Left forelimb (tissue), 1 donor: Measurements from ENCODE around the gene SLC16A2.
A peak's percentile ranks its signal among the peaks of the same experiment; 100 is the strongest.
"Not testable (repeated sequence)": the region's sequence is repeated elsewhere in the genome, so short reads cannot be mapped to it uniquely, and the experiment has no call there.

ENCODE experiments used
- DNase-seq: peaks from one replicate; pipeline ENCODE4 v3.0.0-alpha.2; 2018; ENCODE audit warnings: low spot score

Gene SLC16A2

GRCh38 chrX:74506317-74507115, 85.2 kb downstream of the SLC16A2 start:
- no peak for DNase-seq

GRCh38 chrX:74507191-74507590, 85.9 kb downstream of the SLC16A2 start:
- no peak for DNase-seq

- no peak for DNase-seq
Measured at GRCh38 chrX:74509989-74510388, 88.7 kb downstream of the SLC16A2 start.

GRCh38 chrX:74510401-74510800, 89.1 kb downstream of the SLC16A2 start:
- DNase-seq: no peak

GRCh38 chrX:74511704-74512103, 90.4 kb downstream of the SLC16A2 start:
- DNase-seq: no peak

- DNase-seq: no peak
Measured at GRCh38 chrX:74514384-74514783, 93.1 kb downstream of the SLC16A2 start.

GRCh38 chrX:74515356-74515755, 94.1 kb downstream of the SLC16A2 start:
- DNase-seq: no peak

GRCh38 chrX:74516013-74516412, 94.7 kb downstream of the SLC16A2 start:
- not testable (repeated sequence) for DNase-seq

- DNase-seq: no peak
Measured at GRCh38 chrX:74519870-74520269, 98.6 kb downstream of the SLC16A2 start.

- DNase-seq: no peak
Measured at GRCh38 chrX:74520291-74520690, 99.0 kb downstream of the SLC16A2 start.

- DNase-seq: no peak
Measured at GRCh38 chrX:74520896-74521295, 99.6 kb downstream of the SLC16A2 start.

- peak; percentile 77 for DNase-seq
Measured at GRCh38 chrX:74521961-74522751, 100.9 kb downstream of the SLC16A2 start.

- DNase-seq: no peak
Measured at GRCh38 chrX:74523224-74523623, 101.9 kb downstream of the SLC16A2 start.

GRCh38 chrX:74523870-74524735, 102.8 kb downstream of the SLC16A2 start:
- DNase-seq: no peak

- no peak for DNase-seq
Measured at GRCh38 chrX:74525116-74525515, 103.8 kb downstream of the SLC16A2 start.

- DNase-seq: no peak
Measured at GRCh38 chrX:74526764-74527163, 105.5 kb downstream of the SLC16A2 start.

- no peak for DNase-seq
Measured at GRCh38 chrX:74527350-74527749, 106.1 kb downstream of the SLC16A2 start.

GRCh38 chrX:74529311-74529710, 108.0 kb downstream of the SLC16A2 start:
- DNase-seq: no peak

- no peak for DNase-seq
Measured at GRCh38 chrX:74531081-74531480, 109.8 kb downstream of the SLC16A2 start.

- DNase-seq: no peak
Measured at GRCh38 chrX:74534569-74535038, 113.3 kb downstream of the SLC16A2 start.

- DNase-seq: no peak
Measured at GRCh38 chrX:74535086-74535407, 113.8 kb downstream of the SLC16A2 start.

- DNase-seq: peak; percentile 80
Measured at GRCh38 chrX:74535408-74536151, 114.3 kb downstream of the SLC16A2 start.
